Nephron (organoid): Measurements from ENCODE around the gene LSP1.

Experiments
- H3K27ac Mint-ChIP-seq, 3 experiments: 2 replicates each; pipeline ENCODE4 v1.8.0; 2020; ENCODE audit warnings: mixed read lengths in 3 of 3, mild to moderate bottlenecking in 2 of 3, moderate library complexity in 1 of 3
- H3K27me3 Mint-ChIP-seq: 2 replicates; pipeline ENCODE4 v1.8.0; 2021; ENCODE audit warnings: low read depth, mild to moderate bottlenecking, moderate library complexity, mixed read lengths
- H3K36me3 Mint-ChIP-seq: 2 replicates; pipeline ENCODE4 v1.8.0; 2020; ENCODE audit warnings: low read depth, mixed read lengths
- H3K4me1 Mint-ChIP-seq: 2 replicates; pipeline ENCODE4 v1.8.0; 2020; ENCODE audit warnings: mixed read lengths
- H3K4me3 Mint-ChIP-seq, 3 experiments: 2 replicates each; pipeline ENCODE4 v1.8.0; 2020; ENCODE audit warnings: mild to moderate bottlenecking in 3 of 3, mixed read lengths in 3 of 3, moderate library complexity in 2 of 3
- H3K9me3 Mint-ChIP-seq: 2 replicates; pipeline ENCODE4 v1.8.0; 2020; ENCODE audit warnings: mixed read lengths
- TF ChIP-seq, protein P1 (sequence below), 3 experiments: fragments of 200-600 bp; sonication (generic); IDR thresholded peaks; one replicate each; pipeline ENCODE4 v1.5.0; 2021; ENCODE audit warnings: antibody characterized with exemption in 3 of 3; ENCODE audit not compliant: unreplicated experiment in 3 of 3

Gene LSP1

GRCh38 chr11:1899090-1899489, 46.2 kb downstream of the LSP1 start:
- Mint-ChIP-seq H3K27me3 (peaks cover 15% of the 10 kb centered on the region), H3K9me3 (no peaks in the 10 kb centered on the region), H3K27ac (peak overlapping the region in 1 of 3 experiments; percentile 52), H3K4me3 (no peak overlapping the region), H3K36me3 (no peaks in the 10 kb centered on the region), H3K4me1 (peaks cover 34% of the 10 kb centered on the region)
- TF ChIP-seq, protein P1, sequence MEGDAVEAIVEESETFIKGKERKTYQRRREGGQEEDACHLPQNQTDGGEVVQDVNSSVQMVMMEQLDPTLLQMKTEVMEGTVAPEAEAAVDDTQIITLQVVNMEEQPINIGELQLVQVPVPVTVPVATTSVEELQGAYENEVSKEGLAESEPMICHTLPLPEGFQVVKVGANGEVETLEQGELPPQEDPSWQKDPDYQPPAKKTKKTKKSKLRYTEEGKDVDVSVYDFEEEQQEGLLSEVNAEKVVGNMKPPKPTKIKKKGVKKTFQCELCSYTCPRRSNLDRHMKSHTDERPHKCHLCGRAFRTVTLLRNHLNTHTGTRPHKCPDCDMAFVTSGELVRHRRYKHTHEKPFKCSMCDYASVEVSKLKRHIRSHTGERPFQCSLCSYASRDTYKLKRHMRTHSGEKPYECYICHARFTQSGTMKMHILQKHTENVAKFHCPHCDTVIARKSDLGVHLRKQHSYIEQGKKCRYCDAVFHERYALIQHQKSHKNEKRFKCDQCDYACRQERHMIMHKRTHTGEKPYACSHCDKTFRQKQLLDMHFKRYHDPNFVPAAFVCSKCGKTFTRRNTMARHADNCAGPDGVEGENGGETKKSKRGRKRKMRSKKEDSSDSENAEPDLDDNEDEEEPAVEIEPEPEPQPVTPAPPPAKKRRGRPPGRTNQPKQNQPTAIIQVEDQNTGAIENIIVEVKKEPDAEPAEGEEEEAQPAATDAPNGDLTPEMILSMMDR (IDR thresholded peaks at IDR 0.05; ENCODE audit: unreplicated experiment in 3 of 3): no peak

DNA sequence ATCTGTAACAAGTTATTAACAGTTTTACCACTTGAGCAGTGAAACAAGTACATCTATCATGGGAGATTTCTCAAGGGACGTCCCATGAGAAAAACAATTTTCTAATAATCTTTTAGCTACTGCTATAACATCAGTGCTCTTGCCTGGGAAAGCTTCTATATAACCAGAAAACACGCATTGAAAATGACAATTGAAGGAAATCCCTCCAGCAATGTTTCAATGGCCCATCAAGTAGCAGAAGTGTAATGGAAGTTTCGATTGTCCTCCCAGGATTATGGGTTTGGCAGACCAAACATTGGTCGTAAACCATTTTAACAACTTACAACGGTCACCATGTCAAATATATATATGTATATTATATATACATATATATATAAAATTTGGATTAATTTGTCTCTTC, 46.8 kb downstream of the LSP1 start:
- H3K4me3 Mint-ChIP-seq: no peak overlapping the region
- no peaks in the 10 kb centered on the region for H3K9me3 Mint-ChIP-seq
- H3K27me3 Mint-ChIP-seq: peaks cover 15% of the 10 kb centered on the region
- TF ChIP-seq, protein P1 (IDR thresholded peaks at IDR 0.05; ENCODE audit: unreplicated experiment in 3 of 3): no peak
- H3K27ac Mint-ChIP-seq: peak overlapping the region in 1 of 3 experiments; percentile 52
- H3K36me3 Mint-ChIP-seq: no peaks in the 10 kb centered on the region
- H3K4me1 Mint-ChIP-seq: peaks cover 30% of the 10 kb centered on the region

- TF ChIP-seq, protein P1 (IDR thresholded peaks at IDR 0.05; ENCODE audit: unreplicated experiment in 3 of 3): no peak
- H3K27me3 Mint-ChIP-seq: peaks cover 4% of the 10 kb centered on the region
- H3K4me3 Mint-ChIP-seq: peak overlapping the region in 1 of 3 experiments; percentile 5
- peaks cover 46% of the 10 kb centered on the region for H3K4me1 Mint-ChIP-seq
- no peaks in the 10 kb centered on the region for H3K36me3 Mint-ChIP-seq
- peak overlapping the region; percentile 90 to 97 (median 91) for H3K27ac Mint-ChIP-seq
- H3K9me3 Mint-ChIP-seq: no peaks in the 10 kb centered on the region
These were observed 53.3 kb downstream of the LSP1 start for GRCh38 chr11:1906181-1906580.

GRCh38 chr11:1906611-1907423, 53.9 kb downstream of the LSP1 start:
- H3K4me3 Mint-ChIP-seq: no peak overlapping the region
- TF ChIP-seq, protein P1 (IDR thresholded peaks at IDR 0.05; ENCODE audit: unreplicated experiment in 3 of 3): no peak
- H3K27me3 Mint-ChIP-seq: peaks cover 3% of the 10 kb centered on the region
- no peaks in the 10 kb centered on the region for H3K9me3 Mint-ChIP-seq
- no peaks in the 10 kb centered on the region for H3K36me3 Mint-ChIP-seq
- peak overlapping the region; percentile 90 to 97 (median 91) for H3K27ac Mint-ChIP-seq
- H3K4me1 Mint-ChIP-seq: peaks cover 41% of the 10 kb centered on the region

GRCh38 chr11:1908618-1909017, 55.7 kb downstream of the LSP1 start:
- peak overlapping the region in 2 of 3 experiments; percentile 5 to 38 for H3K4me3 Mint-ChIP-seq
- peaks cover 49% of the 10 kb centered on the region for H3K4me1 Mint-ChIP-seq
- H3K27me3 Mint-ChIP-seq: no peaks in the 10 kb centered on the region
- no peaks in the 10 kb centered on the region for H3K9me3 Mint-ChIP-seq
- peak overlapping the region; percentile 90 to 96 (median 91) for H3K27ac Mint-ChIP-seq
- H3K36me3 Mint-ChIP-seq: no peaks in the 10 kb centered on the region
- TF ChIP-seq, protein P1 (IDR thresholded peaks at IDR 0.05; ENCODE audit: unreplicated experiment in 3 of 3): no peak

- peaks cover 50% of the 10 kb centered on the region for H3K4me1 Mint-ChIP-seq
- no peak overlapping the region for H3K4me3 Mint-ChIP-seq
- H3K27me3 Mint-ChIP-seq: no peaks in the 10 kb centered on the region
- TF ChIP-seq, protein P1 (IDR thresholded peaks at IDR 0.05; ENCODE audit: unreplicated experiment in 3 of 3): no peak
- peaks cover 4% of the 10 kb centered on the region for H3K36me3 Mint-ChIP-seq
- H3K27ac Mint-ChIP-seq: peak overlapping the region; percentile 27 to 67 (median 61)
- no peaks in the 10 kb centered on the region for H3K9me3 Mint-ChIP-seq
These were observed 56.6 kb downstream of the LSP1 start for GRCh38 chr11:1909524-1909923.
